Limb (tissue), 2 donors: ENCODE measurements around the gene MEIOC.
"Not testable (repeated sequence)": the region's sequence is repeated elsewhere in the genome, so short reads cannot be mapped to it uniquely, and the experiment has no call there.

ENCODE experiments used
- DNase-seq, 2 donors: peaks; one replicate each; pipeline ENCODE4 v3.0.0-alpha.2; 2016; ENCODE audit errors: extremely low spot score in 2 of 2

MEIOC gene

GRCh38 chr17:44647736-44648135 is 8.5 kb upstream of the MEIOC start:
- no peak for DNase-seq

GRCh38 chr17:44648963-44649362 is 7.3 kb upstream of the MEIOC start:
- no peak for DNase-seq

- DNase-seq = no peak
Measured at GRCh38 chr17:44651228-44651627, 5.0 kb upstream of the MEIOC start.

- DNase-seq = no peak
Measured at GRCh38 chr17:44652727-44653126, 3.5 kb upstream of the MEIOC start.

- no peak for DNase-seq
Measured at GRCh38 chr17:44653384-44653783, 2.9 kb upstream of the MEIOC start.

DNA sequence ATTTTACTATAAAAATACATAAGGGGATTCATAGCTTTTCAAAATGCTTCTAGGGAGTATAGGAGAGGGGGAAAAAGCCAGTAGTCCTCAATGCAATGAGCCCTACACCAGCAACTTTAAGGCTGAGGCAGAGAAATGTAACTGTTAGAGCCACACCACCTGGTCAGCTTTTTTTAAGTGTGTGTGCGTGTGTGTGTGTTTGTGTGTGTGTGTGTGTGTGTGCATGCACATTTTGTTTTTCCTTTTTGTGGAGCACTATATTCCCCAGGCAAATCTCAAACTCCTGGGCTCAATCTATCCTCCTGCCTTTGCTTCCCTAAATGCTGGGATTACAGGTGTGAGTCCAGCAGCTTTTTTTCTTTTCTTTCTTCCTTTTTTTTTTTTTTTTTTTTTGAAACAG is 2.3 kb upstream of the MEIOC start:
- no peak for DNase-seq

- no peak for DNase-seq
Measured at GRCh38 chr17:44661835-44662234, 5.6 kb downstream of the MEIOC start.

GRCh38 chr17:44663095-44663494 is 6.8 kb downstream of the MEIOC start:
- no peak for DNase-seq

DNA sequence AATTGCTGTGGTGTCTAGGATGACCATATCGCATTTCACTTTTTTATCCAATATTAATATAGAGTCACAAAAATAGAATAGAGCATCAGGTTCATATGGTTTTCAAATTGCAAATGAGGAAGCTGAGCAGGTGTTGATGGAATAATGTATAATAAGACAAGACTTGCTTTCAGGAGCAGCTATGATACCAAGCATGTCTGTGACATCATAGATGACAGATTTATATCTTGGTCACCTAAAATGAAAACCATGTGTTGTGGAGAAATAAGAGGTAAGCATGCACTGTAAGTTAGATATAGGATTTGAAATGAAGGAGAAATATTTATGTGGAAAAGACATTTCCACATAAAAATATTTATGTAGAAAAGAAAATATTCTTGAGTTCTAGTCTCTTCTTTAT is 8.6 kb downstream of the MEIOC start:
- DNase-seq = no peak

DNA sequence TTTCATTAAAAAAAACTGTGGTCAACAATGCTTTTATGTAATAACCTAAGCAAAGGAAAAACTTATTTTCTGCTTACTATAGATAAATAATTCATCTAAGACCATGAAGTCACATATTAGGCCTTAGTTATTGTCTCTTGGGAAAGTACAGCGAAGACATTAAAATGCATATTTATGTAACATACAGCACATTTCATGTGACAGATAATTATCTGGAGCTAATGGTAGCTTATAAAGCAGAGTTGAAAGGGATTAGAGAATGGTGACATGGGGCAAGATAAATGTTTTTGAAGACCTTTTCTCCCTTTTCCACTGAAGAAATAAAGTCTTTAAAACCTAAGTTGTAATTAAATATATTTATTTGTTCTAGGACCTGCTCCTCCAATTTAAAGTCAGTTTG is 9.7 kb downstream of the MEIOC start:
- no peak for DNase-seq

DNA sequence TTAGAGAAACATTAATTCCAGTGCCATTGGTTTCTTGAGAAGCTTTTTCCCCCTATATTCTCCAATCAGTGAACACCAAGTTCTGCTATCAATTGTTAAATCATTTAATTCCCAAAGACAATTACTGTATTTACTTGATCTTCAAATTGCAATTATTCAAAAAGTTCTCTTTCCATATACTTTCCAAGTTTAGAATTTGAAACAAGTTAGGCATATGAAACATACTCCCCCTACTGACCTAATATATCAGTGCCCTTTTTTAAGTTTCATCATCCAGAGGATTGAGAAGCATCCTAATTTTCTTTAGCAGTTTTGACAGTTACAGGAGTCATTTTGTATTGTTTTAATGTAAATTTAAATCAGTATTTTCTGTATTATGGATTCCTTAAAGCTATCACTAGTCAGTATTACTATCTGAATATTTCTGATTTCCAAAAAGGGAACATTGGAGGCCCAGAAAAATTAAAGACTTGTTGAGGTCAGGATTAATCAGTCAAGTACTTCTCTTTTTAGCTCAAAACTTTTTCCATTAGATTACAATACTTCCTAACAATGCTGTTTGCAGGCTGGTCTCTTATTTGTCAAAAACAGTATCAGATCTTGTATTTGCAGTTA is 16.3 kb downstream of the MEIOC start:
- peak in 1 of 2 donors; percentile 36 for DNase-seq

DNA sequence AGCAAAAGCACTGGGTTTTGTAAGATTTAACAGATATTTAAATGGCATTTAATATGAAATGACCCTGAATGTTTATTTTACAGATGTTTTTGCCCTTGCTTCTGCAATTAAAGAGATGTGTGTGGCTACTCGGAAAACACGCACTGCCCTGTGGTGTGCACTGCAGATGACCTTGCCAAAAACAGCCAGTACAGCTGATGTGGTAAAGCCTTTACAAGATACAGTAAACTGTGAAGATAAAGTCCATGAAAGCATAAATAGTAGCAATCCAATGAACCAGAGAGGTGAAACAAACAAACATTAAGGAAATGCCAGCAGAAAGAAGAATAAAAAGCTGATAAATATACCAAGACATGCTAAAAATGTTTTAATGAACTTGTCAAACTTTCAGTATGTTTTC is 17.6 kb downstream of the MEIOC start:
- no peak for DNase-seq

DNA sequence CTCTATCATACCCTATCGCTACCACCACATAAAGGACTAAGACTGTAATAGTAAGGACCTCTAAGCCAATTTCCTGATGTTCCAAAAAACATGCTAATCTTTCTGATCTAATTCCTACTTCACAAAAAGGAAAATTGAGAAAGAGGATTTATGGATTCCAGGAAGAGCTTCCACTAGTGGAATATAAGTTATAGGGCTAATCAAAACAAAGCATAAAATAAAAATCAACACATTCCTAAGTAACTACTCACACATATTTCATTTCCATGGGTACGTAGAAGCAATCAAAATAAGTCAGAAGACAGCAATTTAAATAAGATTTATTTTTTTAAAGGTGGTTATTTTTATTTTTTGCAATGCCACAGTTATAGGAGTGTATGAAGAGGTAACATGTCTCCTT is 20.9 kb downstream of the MEIOC start:
- DNase-seq = no peak

DNA sequence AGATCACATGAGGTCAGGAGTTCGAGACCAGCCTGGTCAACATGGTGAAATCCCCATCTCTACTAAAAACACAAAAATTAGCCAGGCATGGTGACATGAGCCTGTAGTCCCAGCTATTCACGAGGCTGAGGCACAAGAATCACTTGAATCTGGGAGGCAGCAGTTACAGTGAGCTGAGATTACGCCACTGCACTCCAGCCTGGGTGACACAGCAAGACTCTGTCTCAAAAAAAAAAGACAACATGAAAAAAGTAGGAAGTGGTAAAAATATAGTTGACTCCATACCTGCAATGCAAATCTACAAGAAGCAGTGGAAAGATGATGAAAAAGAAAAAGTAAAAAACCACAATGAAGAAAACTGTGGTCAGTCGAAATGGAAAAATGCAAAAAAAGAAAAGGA is 27.0 kb downstream of the MEIOC start:
- DNase-seq = not testable (repeated sequence)

DNA sequence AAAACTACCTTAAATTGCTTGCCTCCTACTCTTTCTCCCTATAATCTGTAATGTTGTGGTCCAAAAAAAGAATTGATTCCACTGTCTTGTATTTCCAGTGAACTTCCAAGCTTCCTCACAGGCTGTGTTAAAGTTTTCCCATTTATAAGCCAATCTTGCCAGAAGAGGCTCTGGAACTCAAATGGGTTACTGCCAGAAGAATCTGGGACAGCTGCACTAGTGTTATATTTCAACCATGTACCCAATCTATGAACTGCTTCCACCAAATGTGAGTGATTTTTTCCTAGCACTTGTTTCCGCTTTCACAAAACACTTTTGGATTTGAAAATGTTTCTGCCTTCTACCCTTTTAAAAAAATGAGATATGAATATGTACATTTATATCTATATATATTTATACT is 31.5 kb downstream of the MEIOC start:
- DNase-seq = peak in 1 of 2 donors; percentile 41

- DNase-seq = no peak
Measured at GRCh38 chr17:44688200-44688599, 31.9 kb downstream of the MEIOC start.

- DNase-seq = no peak
Measured at GRCh38 chr17:44688675-44689476, 32.6 kb downstream of the MEIOC start.

- DNase-seq = peak; percentile 91 to 93
Measured at GRCh38 chr17:44689477-44690217, 33.4 kb downstream of the MEIOC start, which contains the start of gene CCDC43. Gene CCDC43 (minus strand): TSS chr17:44689776. CDS start chr17:44689753, 23 bp downstream.

GRCh38 chr17:44690746-44691306 is 34.6 kb downstream of the MEIOC start:
- DNase-seq = not testable (repeated sequence)

- DNase-seq = no peak
Measured at GRCh38 chr17:44693609-44694008, 37.3 kb downstream of the MEIOC start.

GRCh38 chr17:44700288-44700687 is 44.0 kb downstream of the MEIOC start:
- DNase-seq = not testable (repeated sequence)
